ENCODE results near the gene BCAS3.

BCAS3 gene

DNA sequence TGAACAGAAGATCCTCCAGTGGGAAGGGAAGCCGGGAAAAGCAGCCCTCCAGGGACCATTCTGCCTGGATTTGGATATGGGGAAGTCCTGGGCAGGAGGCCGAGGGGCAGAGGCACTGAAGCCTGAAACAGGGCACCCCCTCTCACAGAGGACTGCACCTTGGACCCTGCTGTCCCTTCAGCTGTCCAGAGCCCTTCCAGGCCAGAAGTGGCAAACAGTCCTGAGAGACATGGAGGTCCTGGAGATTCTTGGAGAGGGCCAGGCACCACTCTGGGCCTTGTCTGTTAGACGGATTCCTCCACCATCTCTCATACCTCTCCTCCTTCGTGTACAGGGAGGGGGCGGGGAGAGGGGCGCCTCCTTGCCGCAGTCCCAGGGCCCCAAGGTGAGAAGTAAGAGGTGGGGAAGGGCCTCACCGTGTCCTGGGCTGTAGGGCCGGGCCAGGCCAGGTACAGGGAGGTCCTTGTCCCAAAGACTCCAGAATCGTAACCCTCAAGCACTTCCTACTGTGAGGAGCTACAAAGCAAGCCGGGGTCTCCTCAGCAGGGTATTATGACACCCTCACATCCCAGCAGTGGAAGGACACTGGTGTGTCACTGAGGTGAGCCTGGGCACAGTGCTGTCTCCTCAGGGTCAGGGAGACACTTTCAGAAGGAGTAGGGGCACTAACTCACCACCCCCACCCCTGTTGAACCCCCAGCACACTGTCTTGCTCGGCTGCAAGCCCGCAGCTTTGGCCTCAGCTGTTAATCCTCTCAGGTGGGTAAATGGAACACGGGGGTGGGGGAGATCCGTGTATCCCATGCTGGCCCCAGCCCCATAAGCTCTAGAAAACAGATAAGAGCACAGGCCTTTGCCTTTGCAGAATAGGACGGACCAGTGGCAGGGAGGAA, 705.4 kb downstream of the BCAS3 start:
- TF ChIP-seq TAF1 (IDR thresholded peaks at IDR 0.05; ENCODE audit: low read depth) (no peak), NFIC (IDR thresholded peaks at IDR 0.05) (no peak)

DNA sequence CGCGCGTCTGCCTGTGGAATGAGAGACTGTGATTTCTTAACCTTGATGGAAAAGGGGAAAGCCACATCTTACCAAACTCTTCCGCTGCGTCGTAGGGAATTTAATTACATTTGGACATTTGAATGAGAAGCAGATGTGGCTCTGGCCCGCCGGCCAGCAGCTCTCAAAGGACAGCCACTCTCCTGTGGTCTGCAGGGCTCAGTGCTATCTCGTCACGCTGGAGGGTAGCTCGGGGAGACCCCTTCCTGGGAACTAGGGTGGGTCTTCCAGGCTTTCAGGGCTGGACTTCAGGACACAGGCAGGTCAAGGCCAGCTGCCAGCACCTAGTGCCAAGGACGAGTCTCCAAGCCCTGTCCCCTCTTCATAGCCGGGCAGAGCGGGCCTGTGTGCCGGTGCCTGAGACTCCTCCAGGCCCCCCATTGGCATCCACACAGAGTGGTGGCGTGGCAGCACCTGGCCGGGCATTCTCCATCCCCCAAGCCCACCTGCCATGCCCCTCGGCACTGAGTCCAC, 706.1 kb downstream of the BCAS3 start:
- TF ChIP-seq TCF12 (IDR thresholded peaks at IDR 0.05; ENCODE audit: low read depth) (no peak), EP300 (IDR thresholded peaks at IDR 0.05; ENCODE audit: borderline replicate concordance) (no peak), TAF1 (IDR thresholded peaks at IDR 0.05; ENCODE audit: low read depth) (no peak), YY1 (IDR thresholded peaks at IDR 0.05; ENCODE audit: low read depth) (no peak), NFIC (IDR thresholded peaks at IDR 0.05) (no peak), CREB1 (IDR thresholded peaks at IDR 0.05; ENCODE audit: low read depth) (no peak), FOXM1 (IDR thresholded peaks at IDR 0.05; ENCODE audit: borderline replicate concordance, low read depth) (no peak), TEAD4 (IDR thresholded peaks at IDR 0.05) (no peak), CEBPB (IDR thresholded peaks at IDR 0.05) (no peak), EGR1 (IDR thresholded peaks at IDR 0.05) (no peak), RAD21 (IDR thresholded peaks at IDR 0.05; ENCODE audit: low read depth) (no peak), ZBTB7A (IDR thresholded peaks at IDR 0.05; ENCODE audit: low read depth) (no peak)
- TF ChIP-seq, protein P1, sequence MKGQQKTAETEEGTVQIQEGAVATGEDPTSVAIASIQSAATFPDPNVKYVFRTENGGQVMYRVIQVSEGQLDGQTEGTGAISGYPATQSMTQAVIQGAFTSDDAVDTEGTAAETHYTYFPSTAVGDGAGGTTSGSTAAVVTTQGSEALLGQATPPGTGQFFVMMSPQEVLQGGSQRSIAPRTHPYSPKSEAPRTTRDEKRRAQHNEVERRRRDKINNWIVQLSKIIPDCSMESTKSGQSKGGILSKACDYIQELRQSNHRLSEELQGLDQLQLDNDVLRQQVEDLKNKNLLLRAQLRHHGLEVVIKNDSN (IDR thresholded peaks at IDR 0.05) = no peak
- TF ChIP-seq, protein P2, sequence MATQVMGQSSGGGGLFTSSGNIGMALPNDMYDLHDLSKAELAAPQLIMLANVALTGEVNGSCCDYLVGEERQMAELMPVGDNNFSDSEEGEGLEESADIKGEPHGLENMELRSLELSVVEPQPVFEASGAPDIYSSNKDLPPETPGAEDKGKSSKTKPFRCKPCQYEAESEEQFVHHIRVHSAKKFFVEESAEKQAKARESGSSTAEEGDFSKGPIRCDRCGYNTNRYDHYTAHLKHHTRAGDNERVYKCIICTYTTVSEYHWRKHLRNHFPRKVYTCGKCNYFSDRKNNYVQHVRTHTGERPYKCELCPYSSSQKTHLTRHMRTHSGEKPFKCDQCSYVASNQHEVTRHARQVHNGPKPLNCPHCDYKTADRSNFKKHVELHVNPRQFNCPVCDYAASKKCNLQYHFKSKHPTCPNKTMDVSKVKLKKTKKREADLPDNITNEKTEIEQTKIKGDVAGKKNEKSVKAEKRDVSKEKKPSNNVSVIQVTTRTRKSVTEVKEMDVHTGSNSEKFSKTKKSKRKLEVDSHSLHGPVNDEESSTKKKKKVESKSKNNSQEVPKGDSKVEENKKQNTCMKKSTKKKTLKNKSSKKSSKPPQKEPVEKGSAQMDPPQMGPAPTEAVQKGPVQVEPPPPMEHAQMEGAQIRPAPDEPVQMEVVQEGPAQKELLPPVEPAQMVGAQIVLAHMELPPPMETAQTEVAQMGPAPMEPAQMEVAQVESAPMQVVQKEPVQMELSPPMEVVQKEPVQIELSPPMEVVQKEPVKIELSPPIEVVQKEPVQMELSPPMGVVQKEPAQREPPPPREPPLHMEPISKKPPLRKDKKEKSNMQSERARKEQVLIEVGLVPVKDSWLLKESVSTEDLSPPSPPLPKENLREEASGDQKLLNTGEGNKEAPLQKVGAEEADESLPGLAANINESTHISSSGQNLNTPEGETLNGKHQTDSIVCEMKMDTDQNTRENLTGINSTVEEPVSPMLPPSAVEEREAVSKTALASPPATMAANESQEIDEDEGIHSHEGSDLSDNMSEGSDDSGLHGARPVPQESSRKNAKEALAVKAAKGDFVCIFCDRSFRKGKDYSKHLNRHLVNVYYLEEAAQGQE (IDR thresholded peaks at IDR 0.05; ENCODE audit: low read depth) = no peak
- TF ChIP-seq, protein P3, sequence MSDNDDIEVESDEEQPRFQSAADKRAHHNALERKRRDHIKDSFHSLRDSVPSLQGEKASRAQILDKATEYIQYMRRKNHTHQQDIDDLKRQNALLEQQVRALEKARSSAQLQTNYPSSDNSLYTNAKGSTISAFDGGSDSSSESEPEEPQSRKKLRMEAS (IDR thresholded peaks at IDR 0.05) = no peak

DNA sequence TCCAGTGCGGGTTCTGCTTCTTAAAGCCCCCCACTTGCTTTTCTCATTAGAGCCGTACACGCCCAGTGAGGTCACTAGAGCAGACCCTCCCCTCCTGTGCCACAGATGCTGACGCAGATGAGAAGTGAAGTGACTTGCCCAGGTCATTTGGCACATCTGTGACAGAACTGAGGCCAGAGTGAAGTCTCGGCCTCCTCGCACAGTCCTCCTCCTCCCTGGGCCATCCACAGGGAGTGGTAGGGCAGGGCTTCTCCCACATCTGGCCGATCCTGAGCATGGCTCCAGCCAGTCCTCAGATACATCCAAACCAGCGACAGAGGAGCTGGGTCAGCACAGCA, 706.7 kb downstream of the BCAS3 start:
- no peak for TF ChIP-seq RAD21 (IDR thresholded peaks at IDR 0.05; ENCODE audit: low read depth)
- no peak for TF ChIP-seq YY1 (IDR thresholded peaks at IDR 0.05; ENCODE audit: low read depth)
- no peak for TF ChIP-seq CREB1 (IDR thresholded peaks at IDR 0.05; ENCODE audit: low read depth)
- TF ChIP-seq EGR1 (IDR thresholded peaks at IDR 0.05) = no peak
- no peak for TF ChIP-seq EP300 (IDR thresholded peaks at IDR 0.05; ENCODE audit: borderline replicate concordance)
- TF ChIP-seq, protein P1 (IDR thresholded peaks at IDR 0.05) = no peak
- TF ChIP-seq, protein P2 (IDR thresholded peaks at IDR 0.05; ENCODE audit: low read depth) = no peak
- no peak for TF ChIP-seq TCF12 (IDR thresholded peaks at IDR 0.05; ENCODE audit: low read depth)
- TF ChIP-seq CEBPB (IDR thresholded peaks at IDR 0.05) = no peak
- TF ChIP-seq TEAD4 (IDR thresholded peaks at IDR 0.05) = no peak
- TF ChIP-seq, protein P3 (IDR thresholded peaks at IDR 0.05) = no peak
- TF ChIP-seq ZBTB7A (IDR thresholded peaks at IDR 0.05; ENCODE audit: low read depth) = no peak
- no peak for TF ChIP-seq FOXM1 (IDR thresholded peaks at IDR 0.05; ENCODE audit: borderline replicate concordance, low read depth)
- no peak for TF ChIP-seq NFIC (IDR thresholded peaks at IDR 0.05)
- no peak for TF ChIP-seq TAF1 (IDR thresholded peaks at IDR 0.05; ENCODE audit: low read depth)

DNA sequence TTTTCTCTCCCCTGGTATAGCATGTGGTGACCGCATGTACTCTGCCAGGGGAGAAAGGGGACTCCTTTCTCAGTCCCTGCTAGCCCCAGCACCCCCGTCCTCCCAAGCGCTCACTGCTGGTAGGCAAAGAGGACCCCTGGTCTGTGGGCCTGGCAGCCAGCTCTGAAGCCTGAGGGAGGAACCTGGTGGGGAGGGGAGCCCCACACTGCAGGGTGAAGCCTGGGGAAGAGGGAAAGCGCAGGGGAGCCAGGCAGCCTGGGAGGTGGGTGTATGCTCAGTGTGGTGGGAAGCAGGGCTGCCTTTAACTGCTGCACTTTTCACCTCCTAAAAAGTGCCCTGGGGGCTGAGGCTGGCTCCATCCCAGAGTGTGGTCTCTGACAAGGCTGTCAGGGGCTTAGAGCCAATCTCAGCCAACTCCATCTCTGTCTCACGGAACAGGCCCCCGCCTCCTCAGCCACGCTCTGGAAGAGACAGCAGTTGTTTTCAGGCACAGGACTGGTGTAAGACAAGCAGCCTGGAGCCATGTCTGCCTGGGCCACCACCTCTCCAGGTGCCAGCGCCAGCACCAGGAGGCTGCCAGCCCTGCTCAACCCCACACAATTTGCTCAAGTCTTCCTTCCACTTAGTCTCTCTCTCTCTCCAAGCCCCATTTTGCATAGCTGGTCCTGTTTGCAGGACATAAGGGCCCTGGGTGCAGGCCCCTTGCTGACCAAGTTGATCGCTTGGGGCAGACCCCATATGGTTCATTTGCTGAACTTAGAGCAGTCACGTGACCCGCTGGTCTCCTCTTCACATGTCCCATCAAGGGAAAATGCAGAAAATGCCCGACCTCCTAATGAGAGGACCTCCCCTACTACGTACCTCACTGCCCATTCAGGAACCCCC, 707.3 kb downstream of the BCAS3 start:
- TF ChIP-seq CEBPB (IDR thresholded peaks at IDR 0.05) (no peak), YY1 (IDR thresholded peaks at IDR 0.05; ENCODE audit: low read depth) (no peak), EGR1 (IDR thresholded peaks at IDR 0.05) (no peak), CREB1 (IDR thresholded peaks at IDR 0.05; ENCODE audit: low read depth) (no peak), EP300 (IDR thresholded peaks at IDR 0.05; ENCODE audit: borderline replicate concordance) (no peak), ZBTB7A (IDR thresholded peaks at IDR 0.05; ENCODE audit: low read depth) (no peak), TCF12 (IDR thresholded peaks at IDR 0.05; ENCODE audit: low read depth) (no peak), NFIC (IDR thresholded peaks at IDR 0.05) (no peak), TEAD4 (IDR thresholded peaks at IDR 0.05) (no peak), TAF1 (IDR thresholded peaks at IDR 0.05; ENCODE audit: low read depth) (no peak), FOXM1 (IDR thresholded peaks at IDR 0.05; ENCODE audit: borderline replicate concordance, low read depth) (no peak), RAD21 (IDR thresholded peaks at IDR 0.05; ENCODE audit: low read depth) (no peak)
- TF ChIP-seq, protein P1 (IDR thresholded peaks at IDR 0.05) = no peak
- TF ChIP-seq, protein P2 (IDR thresholded peaks at IDR 0.05; ENCODE audit: low read depth) = no peak
- TF ChIP-seq, protein P3 (IDR thresholded peaks at IDR 0.05) = no peak

Measured in Ishikawa (cell line).